ENCODE data around the gene HSPA12B.

DNA sequence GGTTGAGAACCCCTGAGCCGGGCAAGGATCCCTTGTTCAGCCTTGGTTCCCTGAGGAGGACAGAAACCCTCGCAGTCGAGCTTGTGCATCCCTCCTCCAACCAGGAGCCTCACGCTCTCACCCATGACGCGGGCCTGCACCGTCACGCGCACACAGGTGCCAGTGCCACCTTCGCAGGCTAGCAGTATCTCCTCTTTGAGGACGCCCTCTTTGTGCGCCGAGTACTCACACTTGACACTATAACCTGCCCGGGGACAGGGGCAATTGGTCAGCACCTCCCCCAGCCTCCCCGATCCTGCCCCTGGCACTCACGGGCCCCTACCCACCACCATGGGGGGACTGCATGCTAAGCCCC is 21.8 kb downstream of the HSPA12B start:
- TF ChIP-seq, protein P1, sequence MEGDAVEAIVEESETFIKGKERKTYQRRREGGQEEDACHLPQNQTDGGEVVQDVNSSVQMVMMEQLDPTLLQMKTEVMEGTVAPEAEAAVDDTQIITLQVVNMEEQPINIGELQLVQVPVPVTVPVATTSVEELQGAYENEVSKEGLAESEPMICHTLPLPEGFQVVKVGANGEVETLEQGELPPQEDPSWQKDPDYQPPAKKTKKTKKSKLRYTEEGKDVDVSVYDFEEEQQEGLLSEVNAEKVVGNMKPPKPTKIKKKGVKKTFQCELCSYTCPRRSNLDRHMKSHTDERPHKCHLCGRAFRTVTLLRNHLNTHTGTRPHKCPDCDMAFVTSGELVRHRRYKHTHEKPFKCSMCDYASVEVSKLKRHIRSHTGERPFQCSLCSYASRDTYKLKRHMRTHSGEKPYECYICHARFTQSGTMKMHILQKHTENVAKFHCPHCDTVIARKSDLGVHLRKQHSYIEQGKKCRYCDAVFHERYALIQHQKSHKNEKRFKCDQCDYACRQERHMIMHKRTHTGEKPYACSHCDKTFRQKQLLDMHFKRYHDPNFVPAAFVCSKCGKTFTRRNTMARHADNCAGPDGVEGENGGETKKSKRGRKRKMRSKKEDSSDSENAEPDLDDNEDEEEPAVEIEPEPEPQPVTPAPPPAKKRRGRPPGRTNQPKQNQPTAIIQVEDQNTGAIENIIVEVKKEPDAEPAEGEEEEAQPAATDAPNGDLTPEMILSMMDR (IDR thresholded peaks at IDR 0.05): no peak
- TF ChIP-seq POLR2AphosphoS5 (IDR thresholded peaks at IDR 0.05; ENCODE audit: insufficient read depth in 1 of 2, low read depth in 1 of 2): no peak

Measured in vagina (tissue), 2 donors.